C4-2B (cell line): ENCODE measurements around the gene BCL2L13.

ENCODE experiments used
- H3K27ac ChIP-seq: fragments of 450-650 bp; 2 replicates; pipeline ENCODE4 v1.5.1; 2017
- CTCF ChIP-seq: fragments of 450-650 bp; conservative IDR thresholded peaks from 2 replicates; pipeline ENCODE4 v1.5.1; 2017; ENCODE audit warnings: mild to moderate bottlenecking
- ZFX ChIP-seq: fragments of 450-650 bp; IDR thresholded peaks from 2 replicates; pipeline ENCODE4 v1.6.1; 2017

BCL2L13 gene

GRCh38 chr22:17743661-17744411 is 105.3 kb downstream of the BCL2L13 start:
- H3K27ac ChIP-seq: no peak overlapping the region
- TF ChIP-seq ZFX (no peak), CTCF (no peak)

GRCh38 chr22:17744430-17744829 is 105.9 kb downstream of the BCL2L13 start:
- H3K27ac ChIP-seq: no peak overlapping the region
- TF ChIP-seq CTCF: no peak
- TF ChIP-seq ZFX: no peak

- TF ChIP-seq CTCF (no peak), ZFX (no peak)
- no peak overlapping the region for H3K27ac ChIP-seq
Measured at GRCh38 chr22:17746916-17747315, 108.4 kb downstream of the BCL2L13 start.

- no peak overlapping the region for H3K27ac ChIP-seq
- TF ChIP-seq CTCF (no peak), ZFX (no peak)
Measured at GRCh38 chr22:17748555-17749353, 110.2 kb downstream of the BCL2L13 start.

- TF ChIP-seq CTCF: no peak
- TF ChIP-seq ZFX: no peak
- H3K27ac ChIP-seq: no peak overlapping the region
Measured at GRCh38 chr22:17749605-17750395, 111.2 kb downstream of the BCL2L13 start.

GRCh38 chr22:17751596-17751995 is 113.0 kb downstream of the BCL2L13 start:
- H3K27ac ChIP-seq: no peak overlapping the region
- TF ChIP-seq ZFX (no peak), CTCF (no peak)
